Left lung (tissue), 10 donors: ENCODE measurements around the gene NKX6-2. TPM values are rescaled to one million over a fixed set of nuclear protein-coding genes. Genes with fewer than 3 reads are reported as not detected.

Experiments used
- ATAC-seq: fragments of 200-7000 bp; cut with Tn5 transposase; one replicate; pipeline ENCODE4 v1.9.1; 2020; ENCODE audit warnings: moderate library complexity
- DNase-seq, 4 donors: peaks; one replicate each; pipeline ENCODE4 v3.0.0-alpha.2; 2013 to 2020
- H3K27ac ChIP-seq, 2 donors: fragments of 200-600 bp; sonication (generic) in 1 of 2; one replicate each; pipeline versions ENCODE4 v1.5.0 to v1.8.0; 2020 to 2021
- H3K27me3 ChIP-seq, 2 donors: fragments of 200-600 bp; sonication (generic) in 1 of 2; one replicate each; pipeline versions ENCODE4 v1.5.0 to v1.8.0; 2020 to 2021
- H3K36me3 ChIP-seq, 2 donors: fragments of 200-600 bp; sonication (generic) in 1 of 2; one replicate each; pipeline versions ENCODE4 v1.5.0 to v1.8.0; 2020 to 2021
- H3K4me1 ChIP-seq, 2 donors: fragments of 200-600 bp; one replicate each; pipeline ENCODE4 v1.8.0; 2021
- H3K4me3 ChIP-seq, 2 donors: fragments of 200-600 bp; sonication (generic) in 1 of 2; one replicate each; pipeline versions ENCODE4 v1.5.0 to v1.8.0; 2020 to 2021; ENCODE audit warnings: mild to moderate bottlenecking in 1 of 2
- H3K9me3 ChIP-seq, 2 donors: fragments of 200-600 bp; sonication (generic) in 1 of 2; one replicate each; pipeline versions ENCODE4 v1.5.0 to v1.8.0; 2020 to 2021
- intact Hi-C, 2 donors: fragments of 100-400 bp; cut with DNase I; formaldehyde crosslinking; loops; one replicate each; pipeline versions ENCODE4 v1.11.2 to v1.14.2; 2022
- polyA plus RNA-seq, 6 donors: library from polyadenylated mRNA; unstranded; fragments of 120-200 nt; gene quantifications; one replicate each; pipeline ENCODE4 v1.2.1, GENCODE V29; 2013; ENCODE audit not compliant: insufficient read length in 6 of 6
- total RNA-seq, 2 donors: library from RNA; stranded (reverse); fragmentation: NEBNext Ultra II Directional; extraction: Animal tissue kit (Norgen Biotek cat#: 25700); gene quantifications; one replicate each; pipeline ENCODE4 v1.2.1, GENCODE V29; 2021
- TF ChIP-seq, protein P1 (sequence below), 2 donors: fragments of 200-600 bp; sonication (generic) in 1 of 2; IDR thresholded peaks; one replicate each; pipeline versions ENCODE4 v1.5.0 to v1.8.0; 2021; ENCODE audit warnings: antibody characterized with exemption in 2 of 2
- donor health status: DM: no; HTN: yes; CAD: no.
- donor health status: DM: no; HTN: no; CAD: no.

NKX6-2 gene
- total and polyA plus RNA-seq, 8 donors: 4.5 to 6.5 (median 6.1) TPM; not detected in 2

DNA sequence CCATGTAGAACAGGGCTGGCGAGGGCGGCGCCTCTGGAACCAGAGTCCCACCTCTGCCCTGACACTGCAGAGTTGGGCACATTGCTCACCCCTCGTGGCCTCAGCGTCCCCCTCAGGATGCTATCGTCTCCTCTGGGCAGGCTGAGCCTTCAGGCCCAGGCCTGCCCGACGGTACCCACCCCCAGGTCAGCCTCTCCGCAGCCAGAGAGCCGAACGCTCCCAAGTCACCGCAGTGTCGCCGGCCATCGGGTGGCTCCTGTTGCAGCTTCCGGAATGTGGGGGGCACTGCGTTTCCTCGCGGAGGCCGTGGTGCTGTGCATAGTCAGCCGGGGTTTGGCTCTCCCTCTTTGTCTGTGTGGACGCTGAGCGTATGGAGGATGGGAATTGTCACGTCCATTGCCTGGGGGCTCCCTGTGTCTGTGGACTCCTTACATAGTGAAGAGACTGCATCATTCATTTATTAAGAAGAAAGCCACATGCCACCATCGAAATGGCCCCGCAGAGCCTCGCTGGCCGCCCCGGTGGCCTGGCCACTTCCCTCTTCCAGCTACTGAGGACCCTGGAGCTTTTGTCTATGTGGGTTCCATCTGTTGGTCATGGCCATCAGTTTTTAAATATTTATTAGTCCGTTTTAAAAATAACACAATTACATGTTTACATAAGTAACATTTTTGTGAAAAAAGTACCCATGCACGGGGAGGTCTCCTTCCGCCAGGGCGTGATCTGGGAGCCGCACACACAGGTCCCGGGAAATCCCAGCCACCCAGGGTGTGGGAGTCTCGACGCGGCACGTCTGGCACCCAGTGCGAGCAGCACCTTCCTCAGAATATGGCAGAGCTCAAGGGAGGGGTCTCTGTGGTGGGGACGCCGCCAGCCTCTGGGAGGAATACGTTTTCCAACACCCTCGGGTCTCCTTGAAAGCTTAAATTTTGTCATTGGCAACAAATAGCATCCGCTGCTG lies 15.6 kb downstream of the NKX6-2 start:
- H3K4me3 ChIP-seq: no peak overlapping the region
- TF ChIP-seq, protein P1, sequence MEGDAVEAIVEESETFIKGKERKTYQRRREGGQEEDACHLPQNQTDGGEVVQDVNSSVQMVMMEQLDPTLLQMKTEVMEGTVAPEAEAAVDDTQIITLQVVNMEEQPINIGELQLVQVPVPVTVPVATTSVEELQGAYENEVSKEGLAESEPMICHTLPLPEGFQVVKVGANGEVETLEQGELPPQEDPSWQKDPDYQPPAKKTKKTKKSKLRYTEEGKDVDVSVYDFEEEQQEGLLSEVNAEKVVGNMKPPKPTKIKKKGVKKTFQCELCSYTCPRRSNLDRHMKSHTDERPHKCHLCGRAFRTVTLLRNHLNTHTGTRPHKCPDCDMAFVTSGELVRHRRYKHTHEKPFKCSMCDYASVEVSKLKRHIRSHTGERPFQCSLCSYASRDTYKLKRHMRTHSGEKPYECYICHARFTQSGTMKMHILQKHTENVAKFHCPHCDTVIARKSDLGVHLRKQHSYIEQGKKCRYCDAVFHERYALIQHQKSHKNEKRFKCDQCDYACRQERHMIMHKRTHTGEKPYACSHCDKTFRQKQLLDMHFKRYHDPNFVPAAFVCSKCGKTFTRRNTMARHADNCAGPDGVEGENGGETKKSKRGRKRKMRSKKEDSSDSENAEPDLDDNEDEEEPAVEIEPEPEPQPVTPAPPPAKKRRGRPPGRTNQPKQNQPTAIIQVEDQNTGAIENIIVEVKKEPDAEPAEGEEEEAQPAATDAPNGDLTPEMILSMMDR (IDR thresholded peaks at IDR 0.05): no peak
- H3K36me3 ChIP-seq: peaks cover 0 to 61% of the 10 kb centered on the region in 2 donors
- H3K27me3 ChIP-seq: no peaks in the 10 kb centered on the region
- H3K9me3 ChIP-seq: peaks cover 0 to 2% of the 10 kb centered on the region in 2 donors
- no peak overlapping the region for H3K27ac ChIP-seq
- ATAC-seq: no peak
- no peak for DNase-seq
- H3K4me1 ChIP-seq: no peaks in the 10 kb centered on the region
- intact Hi-C loops: no loop called here

DNA sequence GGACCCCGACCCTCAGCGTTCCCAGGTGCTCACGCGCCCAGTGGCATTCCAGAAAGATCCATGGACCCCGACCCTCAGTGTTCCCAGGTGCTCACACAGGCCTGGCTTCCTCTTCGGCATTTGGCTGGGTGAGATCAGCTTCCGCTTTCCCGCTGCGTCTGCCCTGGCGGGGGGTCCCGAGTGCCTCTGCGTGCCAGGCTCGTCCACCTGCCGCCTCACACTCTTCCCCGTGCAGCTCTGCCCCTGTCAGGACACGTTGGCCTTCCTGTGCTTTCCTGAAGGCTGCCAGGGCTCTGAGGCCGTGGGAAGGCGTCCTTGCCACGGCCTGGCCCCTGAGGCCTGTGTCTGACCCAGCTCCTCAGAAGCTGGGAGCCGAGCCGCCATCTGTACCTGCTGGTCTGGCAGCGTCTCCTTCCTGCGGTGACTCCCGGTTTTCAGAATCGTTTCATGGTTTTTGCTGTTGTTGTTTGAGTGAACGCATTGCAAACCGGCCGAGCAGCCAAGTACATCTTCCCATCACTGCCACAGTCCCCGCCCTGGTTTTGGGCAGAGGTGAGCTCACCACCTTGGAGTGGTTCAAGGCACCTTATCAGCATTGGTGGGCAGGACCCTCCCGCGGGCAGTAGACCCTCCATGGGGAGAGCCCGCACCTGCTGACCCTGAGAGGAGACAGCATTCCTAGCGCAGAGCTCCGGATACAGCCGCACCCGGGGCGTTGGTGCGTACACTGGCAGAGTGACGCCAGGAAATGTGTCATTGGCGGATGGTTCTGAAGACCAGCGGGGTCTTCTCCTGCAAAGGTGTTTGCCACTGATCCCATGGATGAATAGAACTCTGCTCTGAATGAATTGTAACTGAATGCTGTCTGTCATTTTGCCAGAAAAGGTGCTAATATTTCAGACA lies 17.4 kb downstream of the NKX6-2 start:
- no peak overlapping the region for H3K27ac ChIP-seq
- no peak overlapping the region for H3K4me3 ChIP-seq
- no peaks in the 10 kb centered on the region for H3K27me3 ChIP-seq
- no peaks in the 10 kb centered on the region for H3K4me1 ChIP-seq
- no peak for DNase-seq
- intact Hi-C loops: no loop called here
- TF ChIP-seq, protein P1 (IDR thresholded peaks at IDR 0.05): no peak
- H3K36me3 ChIP-seq: peaks cover 0 to 53% of the 10 kb centered on the region in 2 donors
- peaks cover 0 to 2% of the 10 kb centered on the region in 2 donors for H3K9me3 ChIP-seq
- ATAC-seq: no peak

DNA sequence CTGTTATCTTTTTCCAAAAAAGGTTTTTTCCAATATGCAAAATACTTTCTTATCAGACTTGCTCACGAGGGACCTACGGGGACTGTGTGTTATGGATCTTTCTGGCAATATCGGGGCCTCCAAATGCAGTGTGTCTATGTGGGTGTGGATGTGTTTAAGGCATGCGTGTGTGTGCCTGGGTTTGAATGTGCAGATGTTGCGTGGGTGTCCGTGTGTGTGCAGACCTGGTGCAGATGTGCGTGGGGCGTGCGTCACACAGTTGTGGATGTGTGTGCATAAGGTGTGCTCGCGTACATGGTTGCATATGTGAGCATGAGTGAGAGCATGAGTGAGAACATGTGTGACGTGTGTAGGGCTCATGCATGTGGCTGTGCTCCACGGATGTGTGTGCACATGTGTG lies 19.7 kb downstream of the NKX6-2 start:
- H3K9me3 ChIP-seq: peaks cover 0 to 2% of the 10 kb centered on the region in 2 donors
- H3K36me3 ChIP-seq: peaks cover 0 to 50% of the 10 kb centered on the region in 2 donors
- H3K27me3 ChIP-seq: no peaks in the 10 kb centered on the region
- intact Hi-C loops: no loop called here
- no peak for DNase-seq
- TF ChIP-seq, protein P1 (IDR thresholded peaks at IDR 0.05): no peak
- no peak for ATAC-seq
- H3K4me1 ChIP-seq: no peaks in the 10 kb centered on the region
- H3K27ac ChIP-seq: no peak overlapping the region
- no peak overlapping the region for H3K4me3 ChIP-seq

DNA sequence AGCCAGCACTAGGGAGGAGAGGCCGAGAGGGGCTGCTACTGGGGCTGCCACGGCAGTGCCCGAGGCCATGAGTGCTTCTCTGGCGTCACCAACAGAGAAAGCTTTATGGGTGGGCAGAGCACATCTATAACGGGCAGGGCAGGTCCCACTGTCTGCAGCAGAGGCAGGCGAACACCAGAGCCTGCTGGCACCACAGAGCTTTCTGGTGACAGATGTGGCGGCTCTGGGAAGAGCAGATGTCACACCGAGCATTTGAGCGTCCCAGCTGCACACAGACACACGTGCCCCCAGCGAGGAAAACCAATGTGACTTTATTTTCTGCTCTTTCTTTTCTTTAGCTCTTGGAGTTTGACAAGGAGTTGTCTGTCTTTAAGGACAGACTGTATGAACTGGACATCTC lies 20.5 kb downstream of the NKX6-2 start:
- no peak overlapping the region for H3K27ac ChIP-seq
- peaks cover 0 to 50% of the 10 kb centered on the region in 2 donors for H3K36me3 ChIP-seq
- ATAC-seq: no peak
- intact Hi-C loops: no loop called here
- H3K9me3 ChIP-seq: peaks cover 0 to 2% of the 10 kb centered on the region in 2 donors
- no peaks in the 10 kb centered on the region for H3K27me3 ChIP-seq
- TF ChIP-seq, protein P1 (IDR thresholded peaks at IDR 0.05): no peak
- no peaks in the 10 kb centered on the region for H3K4me1 ChIP-seq
- no peak overlapping the region for H3K4me3 ChIP-seq
- no peak for DNase-seq
